GM13977 (cell line): ENCODE results near the gene WWC1.

ENCODE experiments used
- DNase-seq: peaks from one replicate; pipeline ENCODE4 v3.0.0; 2012; ENCODE audit warnings: low spot score
- in situ Hi-C: fragments of 300-500 bp; cut with MboI; formaldehyde crosslinking; loops from one replicate; pipeline ENCODE4 v1.12.0; 2022; ENCODE audit warnings: low sequenced_read_pairs, low pct_unique_long_range_greater_than_20kb, mixed read lengths, inconsistent platforms; ENCODE audit not compliant: unreplicated experiment
- TF ChIP-seq, protein P1 (sequence below): IDR thresholded peaks from 2 replicates; pipeline ENCODE4 v1.5.1; 2012; ENCODE audit warnings: mild to moderate bottlenecking, control low read depth; ENCODE audit not compliant: insufficient read depth; ENCODE audit errors: extremely low read depth, missing control alignments

The WWC1 gene

DNA sequence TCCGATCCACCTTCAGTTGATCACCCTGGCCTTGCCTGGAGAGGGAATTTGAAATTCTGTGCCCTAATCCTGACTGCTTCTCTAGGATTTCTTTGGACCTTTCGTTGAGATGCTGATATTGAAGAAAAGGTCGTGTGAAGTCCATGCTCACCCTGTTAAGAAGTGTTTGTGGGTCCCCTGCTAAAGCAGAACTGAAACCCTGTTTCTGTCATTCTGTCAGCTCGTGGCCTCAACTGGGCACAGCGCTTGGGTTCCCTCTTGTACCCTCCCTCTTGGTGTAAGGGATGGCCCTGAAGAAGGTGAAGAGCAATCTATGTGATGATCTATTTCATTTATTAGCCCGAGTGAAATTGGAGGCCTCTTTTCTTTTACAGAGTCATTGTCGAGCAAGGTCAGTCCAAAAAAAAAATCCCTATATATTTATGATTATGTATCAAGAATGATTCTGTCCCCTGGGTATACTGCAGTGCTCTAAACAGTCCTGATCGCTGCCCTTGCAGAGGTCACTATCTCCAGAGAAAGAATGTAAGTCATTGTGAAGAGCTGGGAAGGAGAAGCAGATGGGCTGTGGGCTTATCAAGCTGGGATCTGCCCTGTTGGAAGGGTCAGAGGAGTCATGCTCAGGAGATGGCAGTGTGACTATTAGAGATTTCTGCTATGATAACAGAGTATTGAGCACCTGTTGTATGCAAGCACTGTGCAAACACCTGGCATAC lies 56.1 kb downstream of the WWC1 start:
- no peak for DNase-seq
- in situ Hi-C loops = no loop called here

DNA sequence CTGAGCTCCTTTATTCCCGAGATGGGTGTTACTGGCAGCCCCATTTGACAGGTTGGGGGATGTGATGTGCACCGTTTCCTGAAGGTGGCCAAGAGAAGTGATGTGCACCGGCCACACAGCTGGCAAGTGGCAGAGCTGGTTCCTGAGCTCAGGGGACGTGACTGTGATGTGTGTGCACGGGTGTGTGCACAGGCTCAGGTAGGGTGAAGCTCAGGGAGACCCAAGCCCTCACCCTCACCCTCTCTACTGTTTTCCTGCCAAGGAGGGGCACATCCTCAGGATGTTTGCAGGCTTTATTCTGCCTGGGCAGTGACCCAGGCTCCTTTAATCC lies 56.6 kb downstream of the WWC1 start:
- TF ChIP-seq, protein P1, sequence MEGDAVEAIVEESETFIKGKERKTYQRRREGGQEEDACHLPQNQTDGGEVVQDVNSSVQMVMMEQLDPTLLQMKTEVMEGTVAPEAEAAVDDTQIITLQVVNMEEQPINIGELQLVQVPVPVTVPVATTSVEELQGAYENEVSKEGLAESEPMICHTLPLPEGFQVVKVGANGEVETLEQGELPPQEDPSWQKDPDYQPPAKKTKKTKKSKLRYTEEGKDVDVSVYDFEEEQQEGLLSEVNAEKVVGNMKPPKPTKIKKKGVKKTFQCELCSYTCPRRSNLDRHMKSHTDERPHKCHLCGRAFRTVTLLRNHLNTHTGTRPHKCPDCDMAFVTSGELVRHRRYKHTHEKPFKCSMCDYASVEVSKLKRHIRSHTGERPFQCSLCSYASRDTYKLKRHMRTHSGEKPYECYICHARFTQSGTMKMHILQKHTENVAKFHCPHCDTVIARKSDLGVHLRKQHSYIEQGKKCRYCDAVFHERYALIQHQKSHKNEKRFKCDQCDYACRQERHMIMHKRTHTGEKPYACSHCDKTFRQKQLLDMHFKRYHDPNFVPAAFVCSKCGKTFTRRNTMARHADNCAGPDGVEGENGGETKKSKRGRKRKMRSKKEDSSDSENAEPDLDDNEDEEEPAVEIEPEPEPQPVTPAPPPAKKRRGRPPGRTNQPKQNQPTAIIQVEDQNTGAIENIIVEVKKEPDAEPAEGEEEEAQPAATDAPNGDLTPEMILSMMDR = no peak
- DNase-seq = no peak
- in situ Hi-C loops = no loop called here

More for the DNA sequence above, 56.1 kb downstream of the WWC1 start:
- TF ChIP-seq, protein P1 = no peak

DNA sequence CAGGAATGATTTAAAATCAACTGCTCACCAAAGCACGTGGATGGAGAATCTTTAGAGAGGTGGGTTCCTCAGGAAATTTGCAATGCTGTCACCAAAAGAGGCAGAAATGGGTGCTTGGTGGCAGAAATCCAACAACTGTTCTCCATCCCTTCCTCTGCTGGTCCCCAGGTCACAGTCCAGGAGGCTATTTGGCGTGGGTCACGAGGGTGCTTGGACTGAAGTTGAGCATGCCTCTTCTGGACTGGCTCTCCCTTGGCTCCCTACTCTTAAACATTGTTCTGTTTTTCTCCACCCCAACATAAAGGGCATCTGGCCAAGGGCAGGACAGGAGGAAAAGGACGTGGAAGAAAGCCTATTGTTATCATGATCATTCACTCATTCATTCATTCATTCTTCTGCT lies 58.9 kb downstream of the WWC1 start:
- in situ Hi-C loops = no loop called here
- TF ChIP-seq, protein P1 = no peak
- DNase-seq = no peak

DNA sequence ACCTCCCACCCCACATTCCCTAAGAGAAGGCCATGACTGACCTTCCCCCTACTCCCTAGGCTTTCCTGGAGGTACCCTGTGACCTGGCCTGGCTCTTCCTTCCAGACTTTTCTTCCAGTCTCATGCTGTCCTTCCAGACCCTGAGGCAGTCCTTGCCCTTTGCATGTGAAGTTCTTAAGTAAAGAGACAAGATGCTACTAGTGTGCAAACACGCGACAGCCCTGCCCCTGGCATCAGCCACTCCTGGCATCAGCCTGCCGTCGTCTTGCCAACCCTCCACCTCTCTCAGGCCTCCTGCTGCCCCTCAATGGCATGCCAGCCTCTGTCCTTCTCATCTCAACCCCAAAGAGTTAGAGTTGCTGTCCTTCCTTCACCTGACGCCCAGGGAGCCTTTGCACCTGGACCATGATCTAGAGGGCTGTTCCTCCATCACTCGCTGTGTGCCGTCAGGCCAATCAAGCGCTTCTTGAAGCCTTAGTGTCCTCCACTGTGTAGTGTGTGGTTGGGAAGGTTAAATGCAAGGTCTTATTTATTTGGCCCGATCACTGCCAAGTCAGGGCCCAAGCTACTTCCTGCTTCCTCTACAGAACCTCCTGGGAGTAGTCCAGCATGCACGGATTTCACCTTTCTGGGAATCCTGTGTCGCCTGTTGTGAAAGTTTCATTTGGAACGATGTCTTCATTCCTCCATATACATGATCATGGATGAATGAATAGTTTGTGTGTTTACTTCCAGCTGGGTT lies 61.9 kb downstream of the WWC1 start:
- TF ChIP-seq, protein P1 = no peak
- DNase-seq = no peak
- in situ Hi-C loops = no loop called here

DNA sequence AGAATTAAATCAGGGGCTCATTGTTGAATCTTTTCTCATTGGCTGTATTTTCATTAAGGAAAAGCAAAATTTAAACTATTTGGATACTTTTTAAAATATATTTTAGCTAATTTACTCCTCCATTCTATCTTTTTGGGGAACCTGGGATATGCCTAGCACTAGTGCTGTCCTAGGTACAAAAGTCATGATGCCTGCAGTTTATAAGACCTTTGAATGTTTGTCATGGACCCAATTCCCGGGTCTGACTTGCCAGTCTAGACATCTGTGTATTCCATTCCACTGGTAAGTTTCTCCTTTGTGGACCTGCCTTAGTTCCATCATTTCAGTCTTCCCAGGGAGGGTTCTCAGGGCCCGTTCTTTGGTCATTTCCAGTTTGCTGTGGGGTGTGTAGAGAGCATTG lies 63.0 kb downstream of the WWC1 start:
- in situ Hi-C loops = no loop called here
- TF ChIP-seq, protein P1 = no peak
- DNase-seq = no peak

DNA sequence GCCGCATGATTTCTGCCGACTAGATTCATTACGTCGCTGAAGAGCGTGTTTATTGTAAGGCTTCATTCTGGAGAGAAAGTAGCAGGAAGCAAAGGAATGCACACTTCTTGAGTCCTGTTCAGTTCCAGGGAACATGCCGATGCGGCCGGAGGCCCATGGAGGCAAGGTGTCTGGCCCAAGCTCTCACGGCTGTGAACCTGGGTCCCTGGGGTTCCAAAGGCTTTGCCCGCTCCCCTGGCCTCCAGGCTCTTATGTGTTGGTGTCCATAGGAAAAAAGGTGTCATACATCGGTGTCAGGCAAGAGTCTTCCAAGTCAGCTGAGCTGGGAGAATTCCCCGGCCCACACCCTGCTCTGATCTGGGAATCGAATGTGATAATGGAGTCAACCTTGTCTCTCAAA lies 64.7 kb downstream of the WWC1 start:
- in situ Hi-C loops = no loop called here
- DNase-seq = no peak
- TF ChIP-seq, protein P1 = no peak

DNA sequence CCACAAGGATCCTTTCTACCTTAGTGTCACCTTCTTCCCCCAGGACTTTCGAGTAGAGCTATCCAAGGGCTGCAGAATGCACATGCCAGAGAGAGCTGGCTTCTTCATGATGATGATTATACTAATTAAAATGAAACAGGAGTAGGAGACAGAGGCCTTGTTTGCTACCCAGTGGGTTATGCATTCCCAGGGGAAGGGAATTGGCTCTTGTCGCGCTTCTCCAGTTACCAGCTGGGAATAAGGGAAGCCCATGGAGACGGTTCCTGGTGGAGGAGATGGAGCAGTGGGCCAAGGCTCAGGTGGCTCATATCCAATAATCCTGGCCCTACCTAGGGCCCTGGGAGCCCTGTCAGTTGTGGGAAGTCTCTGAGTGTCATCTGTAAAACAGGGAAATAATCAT lies 65.1 kb downstream of the WWC1 start:
- in situ Hi-C loops = no loop called here
- no peak for DNase-seq
- TF ChIP-seq, protein P1 = no peak
